Stimulated activated CD4-positive, alpha-beta T cell treated with anti-CD3 and anti-CD28 coated beads, Interleukin-1b, Interleukin-23, amount 100 ng/mL, for 1 hour (primary cell): ENCODE results near the gene TMEM184B.
A peak's percentile ranks its signal among the peaks of the same experiment; 100 is the strongest.

ENCODE experiments used
- DNase-seq, 2 donors: peaks; one replicate each; pipeline ENCODE4 v3.0.0-alpha.2; 2020; ENCODE audit warnings: low read depth in 2 of 2

TMEM184B gene

GRCh38 chr22:38282397-38282796 is 9.6 kb upstream of the TMEM184B start:
- no peak for DNase-seq

- no peak for DNase-seq
Measured at GRCh38 chr22:38276166-38276565, 3.4 kb upstream of the TMEM184B start.

GRCh38 chr22:38273135-38273826 is 471 bp upstream of the TMEM184B start:
- no peak for DNase-seq

- no peak for DNase-seq
Measured at GRCh38 chr22:38271927-38272372, 860 bp downstream of the TMEM184B start.

- DNase-seq = no peak
Measured at GRCh38 chr22:38271101-38271500, 1.7 kb downstream of the TMEM184B start.

- DNase-seq = no peak
Measured at GRCh38 chr22:38270091-38270992, 2.5 kb downstream of the TMEM184B start.

- DNase-seq = no peak
Measured at GRCh38 chr22:38269466-38269865, 3.3 kb downstream of the TMEM184B start.

GRCh38 chr22:38267086-38267485 is 5.7 kb downstream of the TMEM184B start:
- DNase-seq = peak in 1 of 2 donors; percentile 23

GRCh38 chr22:38266120-38266519 is 6.7 kb downstream of the TMEM184B start:
- DNase-seq = no peak

- no peak for DNase-seq
Measured at GRCh38 chr22:38264322-38264843, 8.4 kb downstream of the TMEM184B start.

GRCh38 chr22:38262051-38262795 is 10.6 kb downstream of the TMEM184B start:
- DNase-seq = no peak

GRCh38 chr22:38260761-38261681 is 11.8 kb downstream of the TMEM184B start:
- DNase-seq = no peak

GRCh38 chr22:38259370-38259769 is 13.4 kb downstream of the TMEM184B start:
- no peak for DNase-seq

- no peak for DNase-seq
Measured at GRCh38 chr22:38258895-38259294, 13.9 kb downstream of the TMEM184B start.

GRCh38 chr22:38257650-38258250 is 15.1 kb downstream of the TMEM184B start:
- no peak for DNase-seq

- no peak for DNase-seq
Measured at GRCh38 chr22:38257181-38257580, 15.6 kb downstream of the TMEM184B start.

GRCh38 chr22:38255697-38256096 is 17.1 kb downstream of the TMEM184B start:
- DNase-seq = no peak

- no peak for DNase-seq
Measured at GRCh38 chr22:38251341-38251692, 21.5 kb downstream of the TMEM184B start.

- DNase-seq = no peak
Measured at GRCh38 chr22:38250643-38251340, 22.0 kb downstream of the TMEM184B start.
